HEK293 (cell line): ENCODE data around the gene APBB2.

ENCODE experiments used
- EGR2 ChIP-seq: fragments of 450-650 bp; formaldehyde crosslinking; IDR thresholded peaks from 2 replicates; pipeline ENCODE4 v1.5.1; 2016; ENCODE audit warnings: low read depth, missing biosample characterization, missing genetic modification characterization
- KLF1 ChIP-seq: fragments of 450-650 bp; formaldehyde crosslinking; IDR thresholded peaks from 2 replicates; pipeline ENCODE4 v1.5.1; 2016; ENCODE audit warnings: missing biosample characterization, missing genetic modification characterization
- TCF7L2 ChIP-seq: IDR thresholded peaks from 2 replicates; pipeline ENCODE4 v1.6.1; 2011; ENCODE audit warnings: low read depth, mild to moderate bottlenecking, inconsistent platforms, low read length, moderate library complexity, borderline replicate concordance
- YY1 ChIP-seq: fragments of 450-650 bp; formaldehyde crosslinking; IDR thresholded peaks from 2 replicates; pipeline ENCODE4 v1.5.1; 2018; ENCODE audit warnings: missing biosample characterization, missing genetic modification characterization
- ZNF501 ChIP-seq: fragments of 450-650 bp; formaldehyde crosslinking; IDR thresholded peaks from 2 replicates; pipeline ENCODE4 v1.5.1; 2016; ENCODE audit warnings: missing biosample characterization, missing genetic modification characterization
- ZNF785 ChIP-seq: fragments of 450-650 bp; formaldehyde crosslinking; IDR thresholded peaks from 2 replicates; pipeline ENCODE4 v1.5.1; 2016; ENCODE audit warnings: missing biosample characterization, missing genetic modification characterization
- ZNF843 ChIP-seq: fragments of 450-650 bp; formaldehyde crosslinking; IDR thresholded peaks from 2 replicates; pipeline ENCODE4 v1.5.1; 2016; ENCODE audit warnings: missing biosample characterization, missing genetic modification characterization
- TF ChIP-seq, protein P1 (sequence below): fragments of 450-650 bp; formaldehyde crosslinking; IDR thresholded peaks from 2 replicates; pipeline ENCODE4 v1.5.1; 2016; ENCODE audit warnings: missing biosample characterization, missing genetic modification characterization
- TF ChIP-seq, protein P2 (sequence below): fragments of 450-650 bp; formaldehyde crosslinking; IDR thresholded peaks from 2 replicates; pipeline ENCODE4 v1.5.1; 2016; ENCODE audit warnings: missing biosample characterization, missing genetic modification characterization
- TF ChIP-seq, protein P3 (sequence below): fragments of 450-650 bp; IDR thresholded peaks from 2 replicates; pipeline ENCODE4 v1.5.1; 2018; ENCODE audit warnings: missing biosample characterization, missing genetic modification characterization
- TF ChIP-seq, protein P4 (sequence below): IDR thresholded peaks from 2 replicates; pipeline ENCODE4 v1.6.1; 2011; ENCODE audit warnings: mild to moderate bottlenecking, low read depth, low read length, borderline replicate concordance

DNA sequence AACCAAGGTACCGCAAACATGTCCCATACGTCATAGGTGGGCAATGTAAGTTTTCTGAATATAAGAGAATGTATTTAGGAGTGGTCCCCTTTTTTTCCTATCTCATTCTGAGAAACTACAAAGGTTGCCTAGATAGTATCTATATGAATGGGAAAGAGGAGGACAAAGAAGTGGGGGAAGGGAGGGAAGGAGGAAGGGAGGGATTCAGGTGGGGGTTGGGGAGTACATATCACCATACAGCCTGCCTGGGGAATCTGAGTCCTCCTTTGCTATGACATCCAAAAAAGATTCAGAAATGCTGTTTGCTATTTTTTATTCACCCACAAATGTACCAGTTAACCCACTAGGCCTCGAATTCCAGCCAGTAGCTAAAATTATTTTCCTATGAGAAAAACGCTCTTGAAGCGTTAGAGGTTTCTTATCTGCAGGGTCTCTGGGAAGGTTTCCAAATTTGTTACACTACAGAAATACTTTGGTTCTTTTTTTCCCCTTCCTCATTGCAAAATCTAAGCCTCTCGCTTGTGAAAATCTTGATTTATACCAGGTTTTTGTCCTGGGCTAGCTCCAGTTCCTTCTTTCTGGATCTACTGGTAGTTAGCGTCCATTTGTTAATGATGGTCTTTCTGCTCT is 251.7 kb downstream of the APBB2 start:
- TF ChIP-seq, protein P1, sequence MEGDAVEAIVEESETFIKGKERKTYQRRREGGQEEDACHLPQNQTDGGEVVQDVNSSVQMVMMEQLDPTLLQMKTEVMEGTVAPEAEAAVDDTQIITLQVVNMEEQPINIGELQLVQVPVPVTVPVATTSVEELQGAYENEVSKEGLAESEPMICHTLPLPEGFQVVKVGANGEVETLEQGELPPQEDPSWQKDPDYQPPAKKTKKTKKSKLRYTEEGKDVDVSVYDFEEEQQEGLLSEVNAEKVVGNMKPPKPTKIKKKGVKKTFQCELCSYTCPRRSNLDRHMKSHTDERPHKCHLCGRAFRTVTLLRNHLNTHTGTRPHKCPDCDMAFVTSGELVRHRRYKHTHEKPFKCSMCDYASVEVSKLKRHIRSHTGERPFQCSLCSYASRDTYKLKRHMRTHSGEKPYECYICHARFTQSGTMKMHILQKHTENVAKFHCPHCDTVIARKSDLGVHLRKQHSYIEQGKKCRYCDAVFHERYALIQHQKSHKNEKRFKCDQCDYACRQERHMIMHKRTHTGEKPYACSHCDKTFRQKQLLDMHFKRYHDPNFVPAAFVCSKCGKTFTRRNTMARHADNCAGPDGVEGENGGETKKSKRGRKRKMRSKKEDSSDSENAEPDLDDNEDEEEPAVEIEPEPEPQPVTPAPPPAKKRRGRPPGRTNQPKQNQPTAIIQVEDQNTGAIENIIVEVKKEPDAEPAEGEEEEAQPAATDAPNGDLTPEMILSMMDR (tag by site-specific recombination): no peak
- TF ChIP-seq KLF1 (tag by site-specific recombination): no peak
- TF ChIP-seq TCF7L2: no peak
- TF ChIP-seq, protein P2, sequence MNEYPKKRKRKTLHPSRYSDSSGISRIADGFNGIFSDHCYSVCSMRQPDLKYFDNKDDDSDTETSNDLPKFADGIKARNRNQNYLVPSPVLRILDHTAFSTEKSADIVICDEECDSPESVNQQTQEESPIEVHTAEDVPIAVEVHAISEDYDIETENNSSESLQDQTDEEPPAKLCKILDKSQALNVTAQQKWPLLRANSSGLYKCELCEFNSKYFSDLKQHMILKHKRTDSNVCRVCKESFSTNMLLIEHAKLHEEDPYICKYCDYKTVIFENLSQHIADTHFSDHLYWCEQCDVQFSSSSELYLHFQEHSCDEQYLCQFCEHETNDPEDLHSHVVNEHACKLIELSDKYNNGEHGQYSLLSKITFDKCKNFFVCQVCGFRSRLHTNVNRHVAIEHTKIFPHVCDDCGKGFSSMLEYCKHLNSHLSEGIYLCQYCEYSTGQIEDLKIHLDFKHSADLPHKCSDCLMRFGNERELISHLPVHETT (tag by site-specific recombination): no peak
- no peak for TF ChIP-seq YY1
- TF ChIP-seq, protein P3, sequence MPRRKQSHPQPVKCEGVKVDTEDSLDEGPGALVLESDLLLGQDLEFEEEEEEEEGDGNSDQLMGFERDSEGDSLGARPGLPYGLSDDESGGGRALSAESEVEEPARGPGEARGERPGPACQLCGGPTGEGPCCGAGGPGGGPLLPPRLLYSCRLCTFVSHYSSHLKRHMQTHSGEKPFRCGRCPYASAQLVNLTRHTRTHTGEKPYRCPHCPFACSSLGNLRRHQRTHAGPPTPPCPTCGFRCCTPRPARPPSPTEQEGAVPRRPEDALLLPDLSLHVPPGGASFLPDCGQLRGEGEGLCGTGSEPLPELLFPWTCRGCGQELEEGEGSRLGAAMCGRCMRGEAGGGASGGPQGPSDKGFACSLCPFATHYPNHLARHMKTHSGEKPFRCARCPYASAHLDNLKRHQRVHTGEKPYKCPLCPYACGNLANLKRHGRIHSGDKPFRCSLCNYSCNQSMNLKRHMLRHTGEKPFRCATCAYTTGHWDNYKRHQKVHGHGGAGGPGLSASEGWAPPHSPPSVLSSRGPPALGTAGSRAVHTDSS (tag by site-specific recombination): no peak
- no peak for TF ChIP-seq EGR2 (tag by site-specific recombination)
- TF ChIP-seq, protein P4, sequence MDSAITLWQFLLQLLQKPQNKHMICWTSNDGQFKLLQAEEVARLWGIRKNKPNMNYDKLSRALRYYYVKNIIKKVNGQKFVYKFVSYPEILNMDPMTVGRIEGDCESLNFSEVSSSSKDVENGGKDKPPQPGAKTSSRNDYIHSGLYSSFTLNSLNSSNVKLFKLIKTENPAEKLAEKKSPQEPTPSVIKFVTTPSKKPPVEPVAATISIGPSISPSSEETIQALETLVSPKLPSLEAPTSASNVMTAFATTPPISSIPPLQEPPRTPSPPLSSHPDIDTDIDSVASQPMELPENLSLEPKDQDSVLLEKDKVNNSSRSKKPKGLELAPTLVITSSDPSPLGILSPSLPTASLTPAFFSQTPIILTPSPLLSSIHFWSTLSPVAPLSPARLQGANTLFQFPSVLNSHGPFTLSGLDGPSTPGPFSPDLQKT: no peak
- TF ChIP-seq ZNF843 (tag by site-specific recombination): no peak
- TF ChIP-seq ZNF501 (tag by site-specific recombination): no peak
- no peak for TF ChIP-seq ZNF785 (tag by site-specific recombination)
